Measurements from ENCODE around the gene HPS1.
"Not testable (repeated sequence)": the region's sequence is repeated elsewhere in the genome, so short reads cannot be mapped to it uniquely, and the experiment has no call there.

The HPS1 gene

DNA sequence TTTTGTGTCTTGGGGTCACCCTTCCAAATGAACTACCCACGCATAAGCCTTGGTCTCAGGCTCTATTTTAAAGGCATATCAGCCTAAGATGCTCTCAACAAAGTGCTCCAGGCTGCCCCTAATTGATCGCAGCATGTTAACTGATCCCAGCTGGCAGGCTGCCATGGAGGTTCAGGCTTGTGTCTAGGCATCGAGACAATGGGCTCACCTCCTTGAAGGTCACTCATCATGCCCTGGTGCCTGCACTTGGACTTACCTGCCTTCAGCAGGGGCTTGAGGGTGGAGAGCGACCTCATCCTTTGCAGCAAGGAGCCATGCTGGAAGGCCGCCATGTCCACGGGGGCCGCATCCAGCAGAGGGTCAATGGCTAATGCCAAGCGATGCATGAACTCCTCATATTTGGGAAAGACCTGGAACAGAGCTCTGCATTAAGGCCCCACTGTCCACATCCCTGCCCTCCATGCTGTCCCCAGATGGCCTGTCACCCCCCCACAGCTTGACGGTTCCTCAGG, 49.6 kb downstream of the HPS1 start:
- Mint-ChIP-seq H3K4me3 (no peak overlapping the region), H3K9me3 (no peaks in the 10 kb centered on the region), H3K4me1 (peaks cover 5% of the 10 kb centered on the region), H3K27me3 (no peaks in the 10 kb centered on the region), H3K27ac (no peak overlapping the region)
- DNase-seq (no peak), ATAC-seq (no peak)

DNA sequence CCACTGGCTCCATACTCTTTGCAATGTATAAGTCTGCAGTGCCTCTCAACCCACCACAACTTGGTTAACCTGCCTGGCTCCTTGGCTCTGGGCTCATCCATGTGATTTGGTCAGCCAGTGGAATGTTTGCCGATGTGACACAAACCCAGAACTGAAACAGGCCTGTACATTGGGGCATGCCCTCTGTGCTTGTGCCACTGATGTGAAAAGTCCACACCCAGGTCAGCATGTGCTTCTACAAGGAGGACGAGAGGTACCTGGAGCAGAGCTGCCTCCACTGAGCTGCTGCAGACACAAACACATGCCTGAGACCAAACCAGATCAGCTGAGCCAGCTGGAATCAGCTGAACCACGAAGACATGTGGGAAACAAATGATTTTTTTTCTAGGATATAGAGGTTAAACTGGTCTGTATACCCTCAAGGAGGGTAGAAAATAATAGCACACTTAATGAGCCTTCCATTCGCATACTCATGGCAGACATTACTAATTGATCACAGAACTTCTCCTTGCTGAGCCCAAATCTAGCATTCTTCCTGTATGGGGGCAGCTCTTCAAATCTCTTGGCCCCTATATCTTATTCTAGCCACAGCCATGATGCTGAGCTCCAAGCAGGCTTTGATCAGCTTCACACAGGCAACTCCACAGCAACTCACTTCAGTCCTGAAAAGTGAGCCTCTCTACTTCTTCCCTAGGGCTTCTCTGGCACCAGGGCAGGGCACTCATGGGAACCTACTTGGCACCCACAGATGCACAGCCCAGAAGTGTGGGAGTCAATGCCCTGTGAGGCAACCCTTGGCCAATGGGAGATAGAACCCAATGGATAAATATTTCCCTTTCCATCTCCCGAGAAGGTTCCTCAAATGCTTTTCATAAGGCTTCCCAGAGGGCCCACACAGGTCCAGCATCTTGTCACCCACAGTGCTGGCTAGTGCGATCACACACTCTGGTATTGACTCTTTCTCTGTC, 50.4 kb downstream of the HPS1 start:
- H3K27ac Mint-ChIP-seq: no peak overlapping the region

GRCh38 chr10:98394851-98395440, 51.8 kb downstream of the HPS1 start:
- peaks cover 25% of the 10 kb centered on the region for H3K4me1 Mint-ChIP-seq
- peak overlapping the region; percentile 35 to 65 for H3K27ac Mint-ChIP-seq

More for the DNA sequence above, 50.4 kb downstream of the HPS1 start:
- Mint-ChIP-seq H3K9me3 (no peaks in the 10 kb centered on the region), H3K27me3 (no peaks in the 10 kb centered on the region), H3K4me3 (no peak overlapping the region), H3K4me1 (peaks cover 12% of the 10 kb centered on the region)
- ATAC-seq (no peak), DNase-seq (no peak)

DNA sequence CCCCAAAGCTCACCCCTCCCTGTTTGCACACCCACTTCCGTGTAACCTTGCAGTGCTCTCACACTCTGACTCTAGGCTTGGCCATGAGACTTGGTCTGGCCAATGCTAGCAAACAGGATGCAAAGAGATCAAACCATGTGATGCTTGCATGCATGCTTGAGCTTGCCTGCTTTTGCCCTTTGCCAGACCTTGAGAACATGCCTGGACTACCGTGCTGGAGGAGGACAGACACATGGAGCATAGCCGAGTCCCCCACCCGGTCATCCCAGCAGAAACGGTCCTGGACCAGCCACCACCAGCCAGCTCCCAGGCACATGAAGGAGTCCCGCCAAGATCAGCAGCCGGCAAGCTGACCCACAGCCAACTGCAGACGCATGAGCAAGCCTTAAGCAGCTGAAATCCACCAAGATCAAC, 55.1 kb downstream of the HPS1 start:
- peak; percentile 56 for ATAC-seq
- H3K9me3 Mint-ChIP-seq: no peaks in the 10 kb centered on the region
- DNase-seq: no peak
- no peaks in the 10 kb centered on the region for H3K27me3 Mint-ChIP-seq
- H3K4me3 Mint-ChIP-seq: peak overlapping the region in 1 of 2 donors; percentile 19
- H3K27ac Mint-ChIP-seq: no peak overlapping the region
- H3K4me1 Mint-ChIP-seq: peaks cover 25% of the 10 kb centered on the region

More at GRCh38 chr10:98394851-98395440, 51.8 kb downstream of the HPS1 start:
- Mint-ChIP-seq H3K4me3 (no peak overlapping the region), H3K27me3 (no peaks in the 10 kb centered on the region), H3K9me3 (no peaks in the 10 kb centered on the region)
- no peak for ATAC-seq
- DNase-seq: no peak

DNA sequence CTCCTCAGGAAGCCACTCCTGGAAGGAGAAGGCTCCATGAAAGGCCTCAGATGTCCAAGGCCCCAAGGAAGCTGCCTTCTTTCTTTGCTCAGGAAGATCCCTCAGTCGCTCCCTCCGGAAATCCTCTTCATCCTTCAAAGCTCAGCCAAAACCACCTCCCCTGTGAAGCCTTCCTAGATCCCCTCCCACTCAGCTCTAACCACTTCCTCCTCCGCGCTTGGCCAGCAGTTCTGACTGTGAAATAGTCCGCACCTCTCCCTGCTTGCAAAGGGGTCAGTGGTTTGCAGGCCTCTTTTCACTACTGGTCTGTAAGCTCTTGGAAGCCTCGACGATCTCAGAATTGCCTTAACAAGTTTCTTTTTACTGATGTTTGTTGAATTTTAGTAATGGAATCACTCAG, 55.7 kb downstream of the HPS1 start:
- ATAC-seq (peak; percentile 60), DNase-seq (no peak)
- H3K4me1 Mint-ChIP-seq: peaks cover 25% of the 10 kb centered on the region
- peak overlapping the region in 1 of 2 donors; percentile 19 for H3K4me3 Mint-ChIP-seq
- no peaks in the 10 kb centered on the region for H3K9me3 Mint-ChIP-seq
- H3K27ac Mint-ChIP-seq: peak overlapping the region in 1 of 2 donors; percentile 12
- H3K27me3 Mint-ChIP-seq: no peaks in the 10 kb centered on the region

GRCh38 chr10:98390406-98390805, 56.3 kb downstream of the HPS1 start:
- Mint-ChIP-seq H3K9me3 (no peaks in the 10 kb centered on the region), H3K4me3 (peak overlapping the region in 1 of 2 donors; percentile 3), H3K27me3 (no peaks in the 10 kb centered on the region), H3K4me1 (peaks cover 25% of the 10 kb centered on the region), H3K27ac (no peak overlapping the region)
- no peak for ATAC-seq
- no peak for DNase-seq

GRCh38 chr10:98389398-98389797, 57.3 kb downstream of the HPS1 start:
- H3K27me3 Mint-ChIP-seq: no peaks in the 10 kb centered on the region
- ATAC-seq: no peak

DNA sequence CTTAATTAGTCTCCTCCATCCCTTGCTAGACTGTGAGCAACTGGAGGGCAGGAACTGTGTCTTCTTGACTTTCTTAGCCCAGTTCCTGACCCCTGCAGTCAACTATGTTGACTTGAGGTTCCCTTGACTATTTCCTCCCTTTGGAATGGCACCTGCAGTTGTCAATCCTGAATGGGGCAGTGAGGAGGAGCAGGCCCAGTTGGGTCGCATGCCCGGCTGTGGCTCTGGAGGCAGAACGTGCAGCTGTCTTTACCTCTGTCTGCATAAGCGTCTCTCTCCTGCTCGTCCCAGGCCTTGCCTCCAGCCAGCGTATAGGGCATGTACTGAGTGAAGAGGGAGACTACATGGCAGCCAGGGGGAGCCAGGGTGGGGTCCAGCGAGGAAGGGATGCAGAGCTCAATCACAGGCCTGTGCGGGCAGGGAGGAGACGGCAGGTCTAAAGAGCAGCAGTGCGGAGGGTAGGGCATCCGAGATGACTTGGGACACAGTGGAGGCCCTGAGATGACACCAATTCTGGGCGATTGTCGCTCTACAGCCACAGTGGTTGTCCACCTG, 58.6 kb downstream of the HPS1 start:
- no peak overlapping the region for H3K27ac Mint-ChIP-seq
- ATAC-seq: no peak
- no peaks in the 10 kb centered on the region for H3K27me3 Mint-ChIP-seq
- no peak for DNase-seq
- peaks cover 25% of the 10 kb centered on the region for H3K4me1 Mint-ChIP-seq
- no peak overlapping the region for H3K4me3 Mint-ChIP-seq
- no peaks in the 10 kb centered on the region for H3K9me3 Mint-ChIP-seq

More at GRCh38 chr10:98389398-98389797, 57.3 kb downstream of the HPS1 start:
- Mint-ChIP-seq H3K27ac (peak overlapping the region in 1 of 2 donors; percentile 22), H3K9me3 (no peaks in the 10 kb centered on the region), H3K4me3 (no peak overlapping the region), H3K4me1 (peaks cover 25% of the 10 kb centered on the region)
- no peak for DNase-seq

- Mint-ChIP-seq H3K27ac (peak overlapping the region; percentile 36 to 85), H3K9me3 (no peaks in the 10 kb centered on the region), H3K4me1 (no peaks in the 10 kb centered on the region), H3K27me3 (no peaks in the 10 kb centered on the region), H3K4me3 (no peak overlapping the region)
- DNase-seq (no peak), ATAC-seq (no peak)
These were observed 62.1 kb downstream of the HPS1 start for GRCh38 chr10:98384531-98385133.

- Mint-ChIP-seq H3K27ac (peak overlapping the region in 1 of 2 donors; percentile 71), H3K9me3 (no peaks in the 10 kb centered on the region), H3K4me3 (no peak overlapping the region), H3K4me1 (no peaks in the 10 kb centered on the region), H3K27me3 (no peaks in the 10 kb centered on the region)
- DNase-seq: no peak
- ATAC-seq: no peak
These were observed 62.9 kb downstream of the HPS1 start for GRCh38 chr10:98383869-98384268.

DNA sequence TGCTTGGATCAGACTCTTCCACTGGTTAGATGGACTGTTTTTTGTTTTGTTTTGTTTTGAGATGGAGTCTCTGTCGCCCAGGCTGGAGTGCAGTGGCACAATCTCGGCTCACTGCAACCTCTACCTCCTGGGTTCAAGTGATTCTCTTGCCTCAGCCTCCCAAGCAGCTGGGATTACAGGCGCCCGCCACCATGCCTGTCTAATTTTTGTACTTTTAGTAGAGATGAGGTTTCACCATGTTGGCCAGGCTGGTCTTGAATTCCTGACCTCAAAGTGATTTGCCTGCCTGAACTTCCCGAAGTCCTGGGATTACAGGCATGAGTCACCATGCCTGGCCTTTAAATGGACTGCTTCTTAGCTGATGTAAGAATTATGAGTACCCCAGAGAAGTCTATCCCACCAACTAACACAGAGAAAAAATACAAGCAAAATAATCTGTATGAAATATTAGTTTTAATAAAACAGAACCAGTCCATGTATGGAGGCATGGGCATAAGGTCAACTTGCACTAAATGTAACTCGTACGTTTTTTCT, 63.5 kb downstream of the HPS1 start:
- H3K4me3 Mint-ChIP-seq, H3K27ac Mint-ChIP-seq, H3K27me3 Mint-ChIP-seq, H3K4me1 Mint-ChIP-seq, ATAC-seq, H3K9me3 Mint-ChIP-seq, DNase-seq: not testable (repeated sequence)

DNA sequence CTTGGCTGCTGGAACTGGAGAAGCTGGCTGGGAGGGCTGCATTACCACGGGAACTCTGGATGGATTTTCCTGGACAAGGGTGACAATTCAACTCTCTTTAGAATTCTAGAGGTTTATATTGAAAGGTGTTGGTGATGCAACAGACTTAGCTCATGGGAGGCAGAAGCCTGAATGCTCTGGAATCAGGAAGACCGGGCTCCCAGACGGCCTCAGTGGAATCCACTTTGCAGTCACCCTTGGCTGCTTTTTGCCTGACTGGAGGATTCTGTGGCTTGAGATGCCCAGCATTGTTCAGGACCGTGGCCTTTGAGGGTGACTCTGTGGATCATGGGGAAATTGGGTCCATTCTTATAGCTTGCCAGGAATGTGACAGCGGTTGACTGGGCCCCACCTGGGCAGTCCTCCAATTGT, 64.0 kb downstream of the HPS1 start:
- no peaks in the 10 kb centered on the region for H3K4me1 Mint-ChIP-seq
- DNase-seq: no peak
- ATAC-seq: no peak
- H3K27me3 Mint-ChIP-seq: no peaks in the 10 kb centered on the region
- H3K4me3 Mint-ChIP-seq: no peak overlapping the region
- no peak overlapping the region for H3K27ac Mint-ChIP-seq
- H3K9me3 Mint-ChIP-seq: no peaks in the 10 kb centered on the region

- no peaks in the 10 kb centered on the region for H3K4me1 Mint-ChIP-seq
- no peaks in the 10 kb centered on the region for H3K27me3 Mint-ChIP-seq
- ATAC-seq (no peak), DNase-seq (no peak)
- no peak overlapping the region for H3K27ac Mint-ChIP-seq
- H3K4me3 Mint-ChIP-seq: no peak overlapping the region
- H3K9me3 Mint-ChIP-seq: no peaks in the 10 kb centered on the region
These were observed 66.0 kb downstream of the HPS1 start for GRCh38 chr10:98380493-98381339.

DNA sequence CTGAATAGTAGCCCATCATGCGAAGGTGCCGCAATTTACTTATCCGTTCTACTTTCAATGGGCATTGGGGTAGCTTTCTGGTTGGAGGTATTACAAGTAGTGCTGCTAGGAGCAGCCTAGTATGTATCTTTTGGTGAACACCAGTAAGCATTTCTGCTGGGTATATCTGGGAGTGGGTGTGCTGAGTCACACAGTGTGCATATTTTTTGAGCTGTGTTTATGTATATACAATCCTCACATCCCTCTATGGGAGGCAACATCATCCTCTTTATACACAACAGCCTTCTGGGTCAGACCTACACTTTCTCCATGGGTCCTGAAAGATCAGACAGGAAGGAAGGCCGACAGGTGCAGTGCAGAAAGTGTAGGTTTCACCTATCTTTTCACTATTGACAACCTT, 68.0 kb downstream of the HPS1 start:
- no peaks in the 10 kb centered on the region for H3K4me1 Mint-ChIP-seq
- no peak for DNase-seq
- H3K9me3 Mint-ChIP-seq: no peaks in the 10 kb centered on the region
- peak overlapping the region in 1 of 2 donors; percentile 62 for H3K27ac Mint-ChIP-seq
- no peak overlapping the region for H3K4me3 Mint-ChIP-seq
- peaks cover 12% of the 10 kb centered on the region for H3K27me3 Mint-ChIP-seq
- ATAC-seq: no peak
